IMR-90 (cell line): Measurements from ENCODE around the gene GATAD2A. TPM values are rescaled to one million over a fixed set of nuclear protein-coding genes. Genes with fewer than 3 reads are reported as not detected.

Experiments
- ATAC-seq: fragments of 200-7000 bp; cut with Tn5 transposase; 2 replicates; pipeline ENCODE4 v1.9.1; 2020; ENCODE audit warnings: low read depth, mild to moderate bottlenecking, moderate library complexity
- BruUV-seq: library from RNA; stranded (reverse); fragments of 400-500 nt; replicated peaks from 2 replicates; lab custom pipeline; 2021; lab: Mats Ljungman, UMichigan
- CTCF ChIA-PET: fragments of 300-600 bp; formaldehyde crosslinking; extraction: SDS; loops from one replicate; lab custom pipeline; 2021; ENCODE audit warnings: antibody characterized with exemption; lab: Yijun Ruan, JAX
- POLR2A ChIA-PET: fragments of 300-600 bp; sonication (Branson Sonifier 250); formaldehyde crosslinking; loops from one replicate; lab custom pipeline; 2022; ENCODE audit warnings: antibody characterized with exemption; ENCODE audit not compliant: unreplicated experiment; lab: Charles Lee
- DNase-seq: peaks from one replicate; pipeline ENCODE4 v3.0.0; 2013
- H2AFZ ChIP-seq: replicated peaks from 2 replicates; pipeline ENCODE3; 2013; ENCODE audit warnings: low read length, mild to moderate bottlenecking; ENCODE audit not compliant: poor library complexity
- H2AK5ac ChIP-seq: 2 replicates; pipeline ENCODE4 v1.6.1; 2013; ENCODE audit warnings: low read depth, low read length, inconsistent platforms
- H2AK9ac ChIP-seq: replicated peaks from 2 replicates; pipeline ENCODE3; 2013; ENCODE audit warnings: mild to moderate bottlenecking, low read depth, low read length, moderate library complexity; ENCODE audit not compliant: poor library complexity
- H2BK120ac ChIP-seq: 2 replicates; pipeline ENCODE4 v1.6.1; 2013; ENCODE audit warnings: low read depth, low read length, inconsistent platforms
- H2BK15ac ChIP-seq: 3 replicates; pipeline ENCODE4 v1.6.1; 2013; ENCODE audit warnings: low read depth, low read length, inconsistent platforms
- H2BK20ac ChIP-seq: 2 replicates; pipeline ENCODE4 v1.6.1; 2013; ENCODE audit warnings: low read depth, mild to moderate bottlenecking, inconsistent platforms, low read length, moderate library complexity
- H2BK5ac ChIP-seq: 2 replicates; pipeline ENCODE4 v1.6.1; 2013; ENCODE audit warnings: mild to moderate bottlenecking, low read depth, low read length, inconsistent platforms; ENCODE audit not compliant: poor library complexity, severe bottlenecking
- H3K14ac ChIP-seq: replicated peaks from 2 replicates; pipeline ENCODE4 v1.6.1; 2013; ENCODE audit warnings: low read depth, low read length, inconsistent platforms
- H3K18ac ChIP-seq: 2 replicates; pipeline ENCODE4 v1.6.1; 2013; ENCODE audit warnings: low read depth, low read length, control low read depth
- H3K23ac ChIP-seq: 2 replicates; pipeline ENCODE4 v1.6.1; 2013; ENCODE audit warnings: low read depth, low read length, inconsistent platforms
- H3K27ac ChIP-seq: 2 replicates; pipeline ENCODE4 v1.5.1; 2013; ENCODE audit warnings: mild to moderate bottlenecking, control low read depth, low read length; ENCODE audit not compliant: insufficient read depth
- H3K27me3 ChIP-seq: 2 replicates; pipeline ENCODE4 v1.6.1; 2013; ENCODE audit warnings: low read length; ENCODE audit not compliant: control insufficient read depth, insufficient read depth
- H3K36me3 ChIP-seq: 2 replicates; pipeline ENCODE4 v1.6.1; 2013; ENCODE audit warnings: low read length, mixed read lengths; ENCODE audit not compliant: control insufficient read depth, insufficient read depth
- H3K4ac ChIP-seq: 2 replicates; pipeline ENCODE4 v1.6.1; 2013; ENCODE audit warnings: low read depth, low read length, inconsistent platforms
- H3K4me1 ChIP-seq: 2 replicates; pipeline ENCODE4 v1.6.1; 2013; ENCODE audit warnings: low read length, mixed read lengths; ENCODE audit not compliant: control insufficient read depth, insufficient read depth
- H3K4me2 ChIP-seq: 2 replicates; pipeline ENCODE4 v1.6.1; 2013; ENCODE audit warnings: low read depth, mild to moderate bottlenecking, control low read depth, low read length, moderate library complexity
- H3K4me3 ChIP-seq: 2 replicates; pipeline ENCODE4 v1.5.1; 2013; ENCODE audit warnings: low read depth, mild to moderate bottlenecking, control low read depth, low read length, moderate library complexity; ENCODE audit not compliant: insufficient read depth
- H3K56ac ChIP-seq: 2 replicates; pipeline ENCODE4 v1.6.1; 2013; ENCODE audit warnings: low read length, inconsistent platforms; ENCODE audit not compliant: insufficient read depth; ENCODE audit errors: extremely low read depth
- H3K79me1 ChIP-seq, 2 experiments: 2 replicates each; pipeline ENCODE4 v1.6.1; 2013; ENCODE audit warnings: low read length in 2 of 2, inconsistent platforms in 1 of 2, low read depth in 1 of 2
- H3K9ac ChIP-seq: 2 replicates; pipeline ENCODE4 v1.6.1; 2013; ENCODE audit warnings: low read depth, low read length, control low read depth
- H3K9me1 ChIP-seq: 2 replicates; pipeline ENCODE4 v1.6.1; 2013; ENCODE audit warnings: low read length, inconsistent platforms; ENCODE audit not compliant: insufficient read depth
- H3K9me3 ChIP-seq: 2 replicates; pipeline ENCODE4 v1.6.1; 2013; ENCODE audit warnings: low read length; ENCODE audit not compliant: control insufficient read depth, insufficient read depth
- H4K20me1 ChIP-seq: 2 replicates; pipeline ENCODE4 v1.6.1; 2013; ENCODE audit warnings: low read length, inconsistent platforms; ENCODE audit not compliant: insufficient read depth
- H4K5ac ChIP-seq: 2 replicates; pipeline ENCODE4 v1.6.1; 2013; ENCODE audit warnings: mild to moderate bottlenecking, low read depth, low read length, control low read depth
- H4K8ac ChIP-seq, 2 experiments: 2 replicates each; pipeline ENCODE4 v1.6.1; 2013; ENCODE audit warnings: low read depth in 2 of 2, low read length in 2 of 2, control low read depth in 1 of 2, inconsistent platforms in 1 of 2
- H4K91ac ChIP-seq: 2 replicates; pipeline ENCODE4 v1.6.1; 2013; ENCODE audit warnings: low read depth, low read length, inconsistent platforms; ENCODE audit not compliant: insufficient read depth
- BHLHE40 ChIP-seq: fragments of 150-350 bp; IDR thresholded peaks from 2 replicates; pipeline ENCODE4 v1.6.1; 2016; ENCODE audit warnings: mild to moderate bottlenecking, low read depth, low read length
- CEBPB ChIP-seq: IDR thresholded peaks from 2 replicates; pipeline ENCODE4 v1.6.1; 2012; ENCODE audit warnings: low read depth, low read length, improper control_type of control experiment
- CHD1 ChIP-seq: IDR thresholded peaks from 2 replicates; pipeline ENCODE4 v1.6.1; 2012; ENCODE audit warnings: low read depth, low read length, improper control_type of control experiment
- FOS ChIP-seq: fragments of 150-350 bp; IDR thresholded peaks from 2 replicates; pipeline ENCODE4 v1.6.1; 2016; ENCODE audit warnings: low read depth, low read length
- MAFK ChIP-seq: IDR thresholded peaks from 2 replicates; pipeline ENCODE4 v1.6.1; 2012; ENCODE audit warnings: low read depth, low read length, improper control_type of control experiment
- MAZ ChIP-seq: IDR thresholded peaks from 2 replicates; pipeline ENCODE4 v1.6.1; 2012; ENCODE audit warnings: low read depth, mild to moderate bottlenecking, low read length, improper control_type of control experiment, moderate library complexity, borderline replicate concordance
- MXI1 ChIP-seq: IDR thresholded peaks from 2 replicates; pipeline ENCODE4 v1.6.1; 2012; ENCODE audit warnings: low read depth, mild to moderate bottlenecking, low read length, moderate library complexity, borderline replicate concordance
- NFE2L2 ChIP-seq: fragments of 150-350 bp; IDR thresholded peaks from 2 replicates; pipeline ENCODE4 v1.6.1; 2016; ENCODE audit warnings: low read depth, mild to moderate bottlenecking, low read length
- POLR2A ChIP-seq: IDR thresholded peaks from 2 replicates; pipeline ENCODE4 v1.6.1; 2012; ENCODE audit warnings: mild to moderate bottlenecking, low read depth, low read length
- RAD21 ChIP-seq: IDR thresholded peaks from 2 replicates; pipeline ENCODE4 v1.6.1; 2012; ENCODE audit warnings: low read length, improper control_type of control experiment
- RCOR1 ChIP-seq: IDR thresholded peaks from 2 replicates; pipeline ENCODE4 v1.6.1; 2012; ENCODE audit warnings: mild to moderate bottlenecking, low read length, improper control_type of control experiment; ENCODE audit not compliant: insufficient replicate concordance
- RFX5 ChIP-seq: IDR thresholded peaks from 2 replicates; pipeline ENCODE4 v1.8.0; 2012; ENCODE audit warnings: low read depth, mild to moderate bottlenecking, low read length, moderate library complexity
- SMC3 ChIP-seq: fragments of 150-350 bp; IDR thresholded peaks from 2 replicates; pipeline ENCODE4 v1.6.1; 2016; ENCODE audit warnings: low read depth, mild to moderate bottlenecking, antibody characterized with exemption, low read length, moderate library complexity
- WGBS, 2 experiments: methylation state at CpG; one replicate each; pipeline versions ENCODE4 v1.1.5 to v1.1.7; 2013; ENCODE audit warnings: missing lambda C conversion rate in 2 of 2; ENCODE audit not compliant: insufficient read length in 1 of 2; ENCODE audit errors: extremely low coverage in 2 of 2; 5-methylcytosine and 5-hydroxymethylcytosine counted together
- dilution Hi-C: fragments of 300-500 bp; cut with HindIII; formaldehyde crosslinking; loops from one replicate; pipeline ENCODE4 v1.14.3; 2018; ENCODE audit warnings: low sequenced_read_pairs; ENCODE audit not compliant: unreplicated experiment
- in situ Hi-C: fragments of 300-500 bp; cut with MboI; formaldehyde crosslinking; loops from 3 replicates; pipeline ENCODE4 v1.14.3; 2019; ENCODE audit warnings: low sequenced_read_pairs, inconsistent platforms, mixed read lengths
- intact Hi-C: fragments of 100-400 bp; cut with micrococcal nuclease; formaldehyde crosslinking; loops from 2 replicates; pipeline ENCODE4 v1.10.0; 2022
- polyA plus RNA-seq, 3 experiments: library from polyadenylated mRNA; depleted of rRNA; stranded (reverse); fragments of >200 nt; gene quantifications; 2 replicates each; pipeline ENCODE4 v1.2.3, GENCODE V29; 2012; ENCODE audit warnings: low replicate concordance in 1 of 3
- total RNA-seq: library from RNA; depleted of rRNA; stranded (reverse); fragments of >200 nt; gene quantifications from 2 replicates; pipeline ENCODE4 v1.2.3, GENCODE V29; 2012
- TF ChIP-seq, protein P1 (sequence below): conservative IDR thresholded peaks from 2 replicates; pipeline ENCODE4 v1.5.1; 2012; ENCODE audit warnings: mild to moderate bottlenecking, low read depth, low read length, improper control_type of control experiment
- TF ChIP-seq, protein P2 (sequence below): fragments of 150-350 bp; IDR thresholded peaks from 2 replicates; pipeline ENCODE4 v1.6.1; 2017; ENCODE audit warnings: mild to moderate bottlenecking, antibody characterized with exemption, low read length, low read depth
- TF ChIP-seq, protein P3 (sequence below): fragments of 150-350 bp; IDR thresholded peaks from 2 replicates; pipeline ENCODE4 v1.6.1; 2016; ENCODE audit warnings: low read depth, mild to moderate bottlenecking, low read length, moderate library complexity, borderline replicate concordance

Gene GATAD2A
- total and polyA plus RNA-seq, 2 of the 4 experiments (the other 2 are of a cell fraction), result 23.5 to 33.2 TPM

DNA sequence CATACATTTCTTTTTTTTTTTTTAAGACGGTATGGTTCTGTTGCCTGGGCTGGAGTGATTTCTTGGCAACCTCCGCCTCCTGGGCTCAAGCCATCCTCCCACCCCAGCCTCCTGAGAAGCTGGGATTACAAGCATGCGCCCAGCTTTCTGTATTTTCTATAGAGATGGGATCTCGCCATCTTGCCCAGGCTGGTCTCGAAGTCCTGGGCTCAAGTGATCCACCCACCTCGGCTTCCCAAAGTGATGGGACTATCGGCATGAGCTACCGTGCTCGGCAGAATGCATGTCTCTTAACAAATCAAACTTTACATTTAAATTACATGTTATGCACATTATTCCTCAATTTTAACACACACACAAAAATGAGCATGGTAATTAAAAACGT, 111.8 kb downstream of the GATAD2A start:
- Histone ChIP-seq H3K18ac (no peak overlapping the region), H3K56ac (no peak overlapping the region), H2BK120ac (no peak overlapping the region), H3K4me2 (no peak overlapping the region; the same call in 1 of the 2 replicates), H2BK5ac (no peak overlapping the region), H2BK20ac (no peak overlapping the region), H2AK9ac (no peak overlapping the region), H3K27me3 (no peaks in the 10 kb centered on the region), H2AK5ac (no peak overlapping the region), H4K8ac (no peak overlapping the region; a peak in 1 of 4 replicates), H3K79me1 (peaks cover 24 to 62% of the 10 kb centered on the region in 2 experiments), H4K20me1 (peaks cover 4% of the 10 kb centered on the region; the same call in 1 of the 2 replicates), H3K4me1 (peaks cover 5% of the 10 kb centered on the region; the same call in 1 of the 2 replicates), H3K4ac (no peak overlapping the region), H2BK15ac (no peak overlapping the region), H3K9me3 (0 out of 2 replicates have a peak, but pooled peaks cover 3% of the 10 kb centered on the region), H4K91ac (no peak overlapping the region), H2AFZ (no peak overlapping the region), H3K4me3 (no peak overlapping the region), H4K5ac (no peak overlapping the region), H3K9me1 (no peaks in the 10 kb centered on the region), H3K36me3 (peaks cover 9% of the 10 kb centered on the region), H3K23ac (no peak overlapping the region), H3K27ac (no peak overlapping the region), H3K9ac (no peak overlapping the region), H3K14ac (no peak overlapping the region)
- ATAC-seq, result no peak
- no peak for DNase-seq
- CTCF ChIA-PET, result no interaction called here
- BruUV-seq, result no TSS peak
- WGBS, 2 experiments, result 100% methylated on average over 1 of the region's 10 CpGs; no CpG with 5 or more reads in 1 of the 2 experiments
- TF ChIP-seq, protein P1, sequence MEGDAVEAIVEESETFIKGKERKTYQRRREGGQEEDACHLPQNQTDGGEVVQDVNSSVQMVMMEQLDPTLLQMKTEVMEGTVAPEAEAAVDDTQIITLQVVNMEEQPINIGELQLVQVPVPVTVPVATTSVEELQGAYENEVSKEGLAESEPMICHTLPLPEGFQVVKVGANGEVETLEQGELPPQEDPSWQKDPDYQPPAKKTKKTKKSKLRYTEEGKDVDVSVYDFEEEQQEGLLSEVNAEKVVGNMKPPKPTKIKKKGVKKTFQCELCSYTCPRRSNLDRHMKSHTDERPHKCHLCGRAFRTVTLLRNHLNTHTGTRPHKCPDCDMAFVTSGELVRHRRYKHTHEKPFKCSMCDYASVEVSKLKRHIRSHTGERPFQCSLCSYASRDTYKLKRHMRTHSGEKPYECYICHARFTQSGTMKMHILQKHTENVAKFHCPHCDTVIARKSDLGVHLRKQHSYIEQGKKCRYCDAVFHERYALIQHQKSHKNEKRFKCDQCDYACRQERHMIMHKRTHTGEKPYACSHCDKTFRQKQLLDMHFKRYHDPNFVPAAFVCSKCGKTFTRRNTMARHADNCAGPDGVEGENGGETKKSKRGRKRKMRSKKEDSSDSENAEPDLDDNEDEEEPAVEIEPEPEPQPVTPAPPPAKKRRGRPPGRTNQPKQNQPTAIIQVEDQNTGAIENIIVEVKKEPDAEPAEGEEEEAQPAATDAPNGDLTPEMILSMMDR, result no peak
- TF ChIP-seq MAZ (no peak), RCOR1 (no peak), RFX5 (no peak), MAFK (no peak), CHD1 (no peak), RAD21 (no peak), CEBPB (no peak), SMC3 (no peak), POLR2A (no peak), FOS (no peak), MXI1 (no peak), BHLHE40 (no peak), NFE2L2 (no peak)
- TF ChIP-seq, protein P2, sequence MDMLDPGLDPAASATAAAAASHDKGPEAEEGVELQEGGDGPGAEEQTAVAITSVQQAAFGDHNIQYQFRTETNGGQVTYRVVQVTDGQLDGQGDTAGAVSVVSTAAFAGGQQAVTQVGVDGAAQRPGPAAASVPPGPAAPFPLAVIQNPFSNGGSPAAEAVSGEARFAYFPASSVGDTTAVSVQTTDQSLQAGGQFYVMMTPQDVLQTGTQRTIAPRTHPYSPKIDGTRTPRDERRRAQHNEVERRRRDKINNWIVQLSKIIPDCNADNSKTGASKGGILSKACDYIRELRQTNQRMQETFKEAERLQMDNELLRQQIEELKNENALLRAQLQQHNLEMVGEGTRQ, result no peak
- TF ChIP-seq, protein P3, sequence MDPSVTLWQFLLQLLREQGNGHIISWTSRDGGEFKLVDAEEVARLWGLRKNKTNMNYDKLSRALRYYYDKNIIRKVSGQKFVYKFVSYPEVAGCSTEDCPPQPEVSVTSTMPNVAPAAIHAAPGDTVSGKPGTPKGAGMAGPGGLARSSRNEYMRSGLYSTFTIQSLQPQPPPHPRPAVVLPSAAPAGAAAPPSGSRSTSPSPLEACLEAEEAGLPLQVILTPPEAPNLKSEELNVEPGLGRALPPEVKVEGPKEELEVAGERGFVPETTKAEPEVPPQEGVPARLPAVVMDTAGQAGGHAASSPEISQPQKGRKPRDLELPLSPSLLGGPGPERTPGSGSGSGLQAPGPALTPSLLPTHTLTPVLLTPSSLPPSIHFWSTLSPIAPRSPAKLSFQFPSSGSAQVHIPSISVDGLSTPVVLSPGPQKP, result no peak
- POLR2A ChIA-PET, result no interaction called here
- intact Hi-C loops, result no loop called here
- dilution Hi-C loops, result no loop called here
- in situ Hi-C loops, result no loop called here
